Ishikawa (cell line): ENCODE data around the gene DCTN1.
A peak's percentile ranks its signal among the peaks of the same experiment; 100 is the strongest.

ENCODE experiments used
- CEBPB ChIP-seq: IDR thresholded peaks from 2 replicates; pipeline ENCODE4 v1.6.1; 2012
- CREB1 ChIP-seq: IDR thresholded peaks from 2 replicates; pipeline ENCODE4 v1.6.1; 2012; ENCODE audit warnings: low read depth
- EGR1 ChIP-seq: IDR thresholded peaks from 2 replicates; pipeline ENCODE4 v1.6.1; 2012
- EP300 ChIP-seq: IDR thresholded peaks from 2 replicates; pipeline ENCODE4 v1.6.1; 2012; ENCODE audit warnings: borderline replicate concordance
- FOXM1 ChIP-seq: IDR thresholded peaks from 2 replicates; pipeline ENCODE4 v1.6.1; 2012; ENCODE audit warnings: low read depth, borderline replicate concordance
- MAX ChIP-seq: IDR thresholded peaks from 2 replicates; pipeline ENCODE4 v1.6.1; 2012
- NFIC ChIP-seq: IDR thresholded peaks from 2 replicates; pipeline ENCODE4 v1.6.1; 2012
- RAD21 ChIP-seq: IDR thresholded peaks from 2 replicates; pipeline ENCODE4 v1.6.1; 2012; ENCODE audit warnings: low read depth
- REST ChIP-seq: IDR thresholded peaks from 2 replicates; pipeline ENCODE4 v1.6.1; 2012; ENCODE audit warnings: low read depth, mild to moderate bottlenecking
- TAF1 ChIP-seq: IDR thresholded peaks from 2 replicates; pipeline ENCODE4 v1.6.1; 2012; ENCODE audit warnings: low read depth, mild to moderate bottlenecking
- TCF12 ChIP-seq: IDR thresholded peaks from 2 replicates; pipeline ENCODE4 v1.6.1; 2012; ENCODE audit warnings: low read depth
- TEAD4 ChIP-seq: IDR thresholded peaks from 2 replicates; pipeline ENCODE4 v1.6.1; 2012
- USF1 ChIP-seq: IDR thresholded peaks from 2 replicates; pipeline ENCODE4 v1.6.1; 2012
- YY1 ChIP-seq: IDR thresholded peaks from 2 replicates; pipeline ENCODE4 v1.6.1; 2012; ENCODE audit warnings: low read depth
- ZBTB7A ChIP-seq: IDR thresholded peaks from 2 replicates; pipeline ENCODE4 v1.6.1; 2012; ENCODE audit warnings: low read depth

The DCTN1 gene

DNA sequence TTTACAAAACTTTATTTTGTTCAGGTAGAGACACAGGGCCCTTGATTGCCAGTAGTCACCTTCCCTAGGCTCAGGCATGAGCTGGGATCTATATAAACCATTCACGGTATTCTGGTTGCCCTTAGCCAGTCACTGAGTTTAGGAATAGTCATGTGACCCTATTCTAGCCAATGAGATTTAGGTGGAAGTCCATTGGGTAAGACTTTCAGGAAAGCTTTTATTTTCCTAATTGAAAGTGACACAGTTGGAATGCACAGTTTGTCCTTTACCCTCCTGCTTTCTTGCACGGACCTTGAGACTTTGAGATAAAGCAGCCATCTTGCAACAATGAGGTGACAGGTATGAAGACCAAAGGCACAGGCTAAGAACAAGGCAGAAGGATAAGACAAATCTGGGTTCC is 58.4 kb downstream of the DCTN1 start:
- no peak for TF ChIP-seq TCF12
- peak; percentile 54 for TF ChIP-seq USF1

GRCh38 chr2:74317701-74318100 is 62.4 kb downstream of the DCTN1 start:
- no peak for TF ChIP-seq TCF12
- TF ChIP-seq YY1, result no peak
- no peak for TF ChIP-seq TAF1
- no peak for TF ChIP-seq FOXM1
- TF ChIP-seq MAX, result no peak
- TF ChIP-seq USF1, result no peak
- no peak for TF ChIP-seq CREB1
- TF ChIP-seq EP300, result no peak
- TF ChIP-seq RAD21, result no peak
- no peak for TF ChIP-seq ZBTB7A
- TF ChIP-seq CEBPB, result no peak
- no peak for TF ChIP-seq TEAD4
- no peak for TF ChIP-seq NFIC
- no peak for TF ChIP-seq EGR1
- TF ChIP-seq REST, result no peak

DNA sequence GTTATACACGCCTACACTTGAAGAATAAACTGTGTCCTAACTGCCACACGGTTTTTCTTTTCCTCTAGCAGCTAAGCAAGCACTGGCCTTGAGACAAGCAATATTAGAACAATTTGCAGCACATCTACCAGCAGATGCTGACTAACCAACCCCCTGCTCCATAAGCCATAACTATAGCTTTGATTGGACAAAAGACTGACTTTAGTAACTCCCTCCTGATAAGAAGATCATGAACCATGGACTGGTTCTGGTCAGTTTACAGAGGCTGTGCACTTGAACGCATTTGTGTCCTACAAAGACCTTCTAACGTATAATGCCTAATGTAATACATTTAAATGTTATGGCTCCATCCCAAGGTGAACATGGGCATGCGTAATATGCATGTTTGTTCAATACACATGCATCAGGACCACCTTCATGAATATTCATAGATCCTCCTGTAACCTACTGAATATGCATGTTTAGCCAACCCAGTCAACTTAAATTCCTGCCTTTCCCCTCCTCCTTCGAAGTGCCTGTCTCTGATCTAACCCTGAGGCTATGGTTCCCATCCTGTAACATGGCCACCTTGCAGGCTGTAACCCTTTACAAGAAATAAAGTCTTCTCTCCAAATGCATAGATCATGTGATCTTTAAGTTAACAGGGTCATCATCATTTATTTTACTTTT is 63.4 kb downstream of the DCTN1 start:
- TF ChIP-seq REST, result no peak
- no peak for TF ChIP-seq EP300
- TF ChIP-seq USF1, result no peak
- no peak for TF ChIP-seq FOXM1
- no peak for TF ChIP-seq TEAD4
- no peak for TF ChIP-seq NFIC
- no peak for TF ChIP-seq EGR1
- no peak for TF ChIP-seq MAX
- no peak for TF ChIP-seq CEBPB
- TF ChIP-seq TCF12, result no peak
- no peak for TF ChIP-seq ZBTB7A
- no peak for TF ChIP-seq YY1
- no peak for TF ChIP-seq TAF1
- TF ChIP-seq CREB1, result no peak
- TF ChIP-seq RAD21, result no peak

DNA sequence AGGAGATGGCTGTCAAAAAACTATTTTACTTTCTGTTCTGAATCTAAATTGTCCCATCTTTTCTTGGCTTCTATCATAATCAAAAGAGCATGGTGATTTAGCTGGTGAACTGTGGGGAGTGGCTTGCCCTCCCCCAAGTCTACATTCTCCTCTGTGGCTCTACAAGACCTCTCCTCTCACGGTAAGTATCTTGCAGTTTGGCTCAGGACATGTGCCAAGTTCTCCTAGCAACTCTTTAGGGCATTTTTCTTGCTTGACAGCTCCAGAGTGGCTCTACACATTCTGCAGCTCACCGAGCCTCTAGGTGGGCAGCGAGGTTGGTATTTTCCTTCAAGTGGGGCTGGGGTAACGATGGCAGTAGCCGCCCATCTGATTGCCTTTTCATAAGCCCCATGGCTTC is 66.0 kb downstream of the DCTN1 start:
- TF ChIP-seq USF1, result no peak
- no peak for TF ChIP-seq EP300
- TF ChIP-seq EGR1, result no peak

GRCh38 chr2:74313497-74313896 is 66.6 kb downstream of the DCTN1 start:
- TF ChIP-seq YY1 (no peak), MAX (no peak)

DNA sequence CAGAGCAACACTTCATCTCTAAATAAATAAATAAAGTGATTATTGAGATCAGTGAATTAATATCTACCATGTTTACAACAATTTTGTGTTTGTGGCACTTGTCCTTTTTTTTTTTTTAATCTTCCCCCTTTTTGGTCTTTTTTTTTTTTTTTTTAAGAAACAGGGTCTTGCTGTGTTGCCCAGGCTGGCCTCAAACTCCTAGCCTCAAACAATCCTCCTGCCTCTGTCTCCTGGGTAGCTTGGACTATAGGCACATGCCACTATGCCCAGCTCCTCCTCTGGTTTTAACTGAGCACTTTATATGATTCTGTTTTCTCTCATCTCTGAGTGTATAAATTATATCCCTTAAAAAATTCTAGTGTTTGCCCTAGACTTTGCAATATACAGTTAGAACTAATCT is 67.2 kb downstream of the DCTN1 start:
- no peak for TF ChIP-seq REST
- no peak for TF ChIP-seq NFIC
- no peak for TF ChIP-seq RAD21
- TF ChIP-seq FOXM1, result no peak
- TF ChIP-seq EP300, result no peak
- no peak for TF ChIP-seq CEBPB
- TF ChIP-seq MAX, result no peak
- no peak for TF ChIP-seq TEAD4
- TF ChIP-seq USF1, result no peak
- TF ChIP-seq ZBTB7A, result no peak
- TF ChIP-seq TCF12, result no peak
- no peak for TF ChIP-seq YY1
